Smooth muscle cell (in vitro differentiated cells): ENCODE measurements around the gene RGL2. TPM values are rescaled to one million over a fixed set of nuclear protein-coding genes. Genes with fewer than 3 reads are reported as not detected.
"Not testable (repeated sequence)": the region's sequence is repeated elsewhere in the genome, so short reads cannot be mapped to it uniquely, and the experiment has no call there.

Experiments
- DNase-seq: peaks from one replicate; lab custom pipeline; 2025; ENCODE audit not compliant: unreplicated experiment; lab: John Stamatoyannopoulos, UW
- H2AFZ ChIP-seq: fragments of 200-600 bp; sonication (generic); 2 replicates; pipeline ENCODE4 v1.6.0; 2016; ENCODE audit warnings: antibody characterized with exemption, low read depth, mild to moderate bottlenecking
- H3F3A ChIP-seq: fragments of 200-600 bp; sonication (generic); 2 replicates; pipeline ENCODE4 v1.6.0; 2017; ENCODE audit warnings: antibody characterized with exemption, low read depth
- H3K27ac ChIP-seq: fragments of 200-600 bp; sonication (generic); 2 replicates; pipeline ENCODE4 v1.5.1; 2016; ENCODE audit warnings: low read depth, mild to moderate bottlenecking
- H3K27me3 ChIP-seq: fragments of 200-600 bp; sonication (generic); 2 replicates; pipeline ENCODE4 v1.6.1; 2016; ENCODE audit warnings: low read depth, mild to moderate bottlenecking
- H3K36me3 ChIP-seq: fragments of 200-600 bp; sonication (generic); 2 replicates; pipeline ENCODE4 v1.5.1; 2016; ENCODE audit warnings: low read depth
- H3K4me1 ChIP-seq: fragments of 200-600 bp; sonication (generic); 2 replicates; pipeline ENCODE4 v1.5.1; 2016; ENCODE audit warnings: low read depth
- H3K4me2 ChIP-seq: fragments of 200-600 bp; sonication (generic); 2 replicates; pipeline ENCODE4 v1.6.0; 2016; ENCODE audit warnings: mild to moderate bottlenecking
- H3K4me3 ChIP-seq: fragments of 200-600 bp; sonication (generic); 2 replicates; pipeline ENCODE4 v1.5.1; 2016; ENCODE audit warnings: mild to moderate bottlenecking
- H3K79me2 ChIP-seq: fragments of 200-600 bp; sonication (generic); 2 replicates; pipeline ENCODE4 v1.6.0; 2016; ENCODE audit warnings: low read depth, mild to moderate bottlenecking
- H3K9ac ChIP-seq: fragments of 200-600 bp; sonication (generic); 2 replicates; pipeline ENCODE4 v1.6.0; 2016; ENCODE audit warnings: low read depth
- H3K9me3 ChIP-seq: fragments of 200-600 bp; sonication (generic); replicated peaks from 2 replicates; pipeline ENCODE4 v1.5.1; 2016; ENCODE audit warnings: low read depth
- H4K20me1 ChIP-seq: fragments of 200-600 bp; sonication (generic); 2 replicates; pipeline ENCODE4 v1.6.0; 2016; ENCODE audit warnings: low read depth
- WGBS: methylation state at CpG from one replicate; pipeline ENCODE4 v1.1.7; 2016; ENCODE audit warnings: low lambda C conversion rate; 5-methylcytosine and 5-hydroxymethylcytosine counted together
- polyA plus RNA-seq: library from polyadenylated mRNA; unstranded; fragments of >200 nt; fragmentation: Nextera tagmentation; extraction: Ambion mirVana; gene quantifications from 2 replicates; pipeline ENCODE4 v1.2.1, GENCODE V29; 2016
- total RNA-seq: library from RNA; depleted of rRNA; stranded (reverse); fragments of >200 nt; gene quantifications from 2 replicates; pipeline ENCODE4 v1.2.3, GENCODE V29; 2014
- TF ChIP-seq, protein P1 (sequence below): fragments of 200-600 bp; sonication (generic); IDR thresholded peaks from 2 replicates; pipeline ENCODE4 v1.5.1; 2017; ENCODE audit warnings: borderline replicate concordance, mild to moderate bottlenecking, antibody characterized with exemption; ENCODE audit not compliant: insufficient read depth, poor library complexity, severe bottlenecking

Gene RGL2, protein sequence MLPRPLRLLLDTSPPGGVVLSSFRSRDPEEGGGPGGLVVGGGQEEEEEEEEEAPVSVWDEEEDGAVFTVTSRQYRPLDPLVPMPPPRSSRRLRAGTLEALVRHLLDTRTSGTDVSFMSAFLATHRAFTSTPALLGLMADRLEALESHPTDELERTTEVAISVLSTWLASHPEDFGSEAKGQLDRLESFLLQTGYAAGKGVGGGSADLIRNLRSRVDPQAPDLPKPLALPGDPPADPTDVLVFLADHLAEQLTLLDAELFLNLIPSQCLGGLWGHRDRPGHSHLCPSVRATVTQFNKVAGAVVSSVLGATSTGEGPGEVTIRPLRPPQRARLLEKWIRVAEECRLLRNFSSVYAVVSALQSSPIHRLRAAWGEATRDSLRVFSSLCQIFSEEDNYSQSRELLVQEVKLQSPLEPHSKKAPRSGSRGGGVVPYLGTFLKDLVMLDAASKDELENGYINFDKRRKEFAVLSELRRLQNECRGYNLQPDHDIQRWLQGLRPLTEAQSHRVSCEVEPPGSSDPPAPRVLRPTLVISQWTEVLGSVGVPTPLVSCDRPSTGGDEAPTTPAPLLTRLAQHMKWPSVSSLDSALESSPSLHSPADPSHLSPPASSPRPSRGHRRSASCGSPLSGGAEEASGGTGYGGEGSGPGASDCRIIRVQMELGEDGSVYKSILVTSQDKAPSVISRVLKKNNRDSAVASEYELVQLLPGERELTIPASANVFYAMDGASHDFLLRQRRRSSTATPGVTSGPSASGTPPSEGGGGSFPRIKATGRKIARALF
- total RNA-seq (21.8 and 31.9 TPM in 2 replicates), polyA plus RNA-seq (55.6 and 58.7 TPM in 2 replicates)

DNA sequence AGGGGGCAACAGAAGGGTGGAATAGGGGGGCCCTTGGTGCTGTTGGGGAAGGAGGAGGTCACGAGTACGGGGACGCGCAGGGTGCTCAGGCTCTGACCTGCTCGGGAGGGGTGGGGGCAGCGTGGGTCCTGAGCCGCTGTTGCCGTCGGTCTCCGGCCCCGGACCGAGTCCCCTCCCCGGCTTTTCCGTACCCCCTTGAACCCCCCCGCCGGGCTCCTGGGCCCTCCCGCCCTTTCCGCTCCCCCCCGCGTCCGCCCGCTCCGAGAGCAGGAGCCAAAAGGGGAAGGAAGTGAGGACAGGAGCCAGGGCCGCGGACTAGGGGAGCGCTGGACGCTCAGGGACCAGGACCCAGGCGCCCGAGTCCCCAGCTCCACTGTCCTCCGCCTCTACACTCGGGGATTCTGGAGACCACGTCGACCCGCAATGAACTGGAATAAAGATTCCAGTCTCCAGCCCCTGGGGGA is at the start of gene RGL2:
TSS of gene RGL2 (minus strand) at position 170 of the 464 bp plus-strand sequence. CDS start 332 bp downstream, outside the sequence.
- Histone ChIP-seq H3K27me3 (no peaks in the 10 kb centered on the region), H3K4me1 (peaks cover 9% of the 10 kb centered on the region), H4K20me1 (peaks cover 16% of the 10 kb centered on the region), H3F3A (peaks cover 5% of the 10 kb centered on the region), H3K36me3 (no peaks in the 10 kb centered on the region), H3K9ac (peak within 1 kb of the TSS; percentile 95), H2AFZ (peak within 1 kb of the TSS; percentile 14), H3K4me2 (peak within 1 kb of the TSS; percentile 88), H3K9me3 (no peaks in the 10 kb centered on the region), H3K79me2 (peaks cover 37% of the 10 kb centered on the region), H3K27ac (peak within 1 kb of the TSS; percentile 95), H3K4me3 (peak within 1 kb of the TSS; percentile 74)
- WGBS, result under 1% methylated on average over 17 of the region's 34 CpGs
- TF ChIP-seq, protein P1, sequence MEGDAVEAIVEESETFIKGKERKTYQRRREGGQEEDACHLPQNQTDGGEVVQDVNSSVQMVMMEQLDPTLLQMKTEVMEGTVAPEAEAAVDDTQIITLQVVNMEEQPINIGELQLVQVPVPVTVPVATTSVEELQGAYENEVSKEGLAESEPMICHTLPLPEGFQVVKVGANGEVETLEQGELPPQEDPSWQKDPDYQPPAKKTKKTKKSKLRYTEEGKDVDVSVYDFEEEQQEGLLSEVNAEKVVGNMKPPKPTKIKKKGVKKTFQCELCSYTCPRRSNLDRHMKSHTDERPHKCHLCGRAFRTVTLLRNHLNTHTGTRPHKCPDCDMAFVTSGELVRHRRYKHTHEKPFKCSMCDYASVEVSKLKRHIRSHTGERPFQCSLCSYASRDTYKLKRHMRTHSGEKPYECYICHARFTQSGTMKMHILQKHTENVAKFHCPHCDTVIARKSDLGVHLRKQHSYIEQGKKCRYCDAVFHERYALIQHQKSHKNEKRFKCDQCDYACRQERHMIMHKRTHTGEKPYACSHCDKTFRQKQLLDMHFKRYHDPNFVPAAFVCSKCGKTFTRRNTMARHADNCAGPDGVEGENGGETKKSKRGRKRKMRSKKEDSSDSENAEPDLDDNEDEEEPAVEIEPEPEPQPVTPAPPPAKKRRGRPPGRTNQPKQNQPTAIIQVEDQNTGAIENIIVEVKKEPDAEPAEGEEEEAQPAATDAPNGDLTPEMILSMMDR, result no peak
- DNase-seq, result no peak

DNA sequence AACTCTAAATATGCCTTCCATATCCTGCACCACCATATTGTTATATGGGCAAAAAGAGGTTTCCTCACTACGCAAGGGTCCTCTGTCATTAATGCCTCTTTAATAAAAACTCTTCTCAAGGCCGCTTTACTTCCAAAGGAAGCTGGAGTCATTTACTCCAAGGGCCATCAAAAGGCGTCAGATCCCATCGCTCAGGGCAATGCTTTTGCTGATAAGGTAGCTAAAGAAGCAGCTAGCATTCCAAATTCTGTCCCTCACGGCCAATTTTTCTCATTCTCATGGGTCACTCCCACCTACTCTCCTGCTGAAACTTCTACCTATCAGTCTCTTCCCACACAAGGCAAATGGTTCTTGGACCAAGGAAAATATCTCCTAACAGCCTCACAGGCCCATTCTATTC is 49.1 kb upstream of the RGL2 start:
- no peaks in the 10 kb centered on the region for H3K9me3 ChIP-seq
- no peak overlapping the region for H3K4me3 ChIP-seq
- no peak overlapping the region for H3K27ac ChIP-seq
- no peak for DNase-seq
- no peak overlapping the region for H3K9ac ChIP-seq
- H3F3A ChIP-seq, result no peaks in the 10 kb centered on the region
- TF ChIP-seq, protein P1, result no peak
- no peaks in the 10 kb centered on the region for H3K4me1 ChIP-seq
- no peaks in the 10 kb centered on the region for H3K79me2 ChIP-seq
- no peaks in the 10 kb centered on the region for H3K36me3 ChIP-seq
- H3K4me2 ChIP-seq, result no peak overlapping the region
- H3K27me3 ChIP-seq, result no peaks in the 10 kb centered on the region
- 80% methylated on average over 5 of the region's 5 CpGs for WGBS
- H4K20me1 ChIP-seq, result no peaks in the 10 kb centered on the region
- no peak overlapping the region for H2AFZ ChIP-seq

DNA sequence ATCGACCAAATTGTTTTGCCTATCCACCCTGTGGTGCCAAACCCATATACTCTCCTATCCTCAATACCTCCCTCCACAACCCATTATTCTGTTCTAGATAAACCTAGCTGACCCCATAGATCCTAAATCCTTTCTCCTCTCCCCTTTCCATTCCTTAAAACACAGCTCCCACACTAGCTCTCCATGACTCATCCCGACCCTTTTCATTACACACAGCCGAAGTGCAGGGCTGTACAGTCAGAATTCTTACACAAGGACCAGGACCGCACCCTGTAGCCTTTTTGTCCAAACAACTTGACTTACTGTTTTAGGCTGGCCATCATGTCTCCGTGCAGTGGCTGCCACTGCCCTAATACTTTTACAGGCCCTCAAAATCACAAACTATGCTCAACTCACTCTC is 48.2 kb upstream of the RGL2 start:
- 59% methylated on average over 5 of the region's 5 CpGs for WGBS
- not testable (repeated sequence) for H3F3A ChIP-seq, H3K9me3 ChIP-seq, H3K27ac ChIP-seq, H3K9ac ChIP-seq, H3K36me3 ChIP-seq, H3K4me3 ChIP-seq, H3K4me2 ChIP-seq, H2AFZ ChIP-seq, DNase-seq, H3K79me2 ChIP-seq, H3K4me1 ChIP-seq, H4K20me1 ChIP-seq, H3K27me3 ChIP-seq
